DND-41 (cell line): ENCODE measurements around the gene LCORL.

Experiments
- EZH2 ChIP-seq: IDR thresholded peaks from 3 replicates; pipeline ENCODE4 v1.6.1; 2012; ENCODE audit warnings: borderline replicate concordance, low read depth, mild to moderate bottlenecking, moderate library complexity, low read length, inconsistent platforms; ENCODE audit not compliant: severe bottlenecking
- TF ChIP-seq, protein P1 (sequence below): IDR thresholded peaks from 2 replicates; pipeline ENCODE4 v1.5.1; 2012; ENCODE audit warnings: borderline replicate concordance, low read length, moderate library complexity, mild to moderate bottlenecking; ENCODE audit not compliant: poor library complexity, severe bottlenecking; ENCODE audit errors: extremely low read depth

DNA sequence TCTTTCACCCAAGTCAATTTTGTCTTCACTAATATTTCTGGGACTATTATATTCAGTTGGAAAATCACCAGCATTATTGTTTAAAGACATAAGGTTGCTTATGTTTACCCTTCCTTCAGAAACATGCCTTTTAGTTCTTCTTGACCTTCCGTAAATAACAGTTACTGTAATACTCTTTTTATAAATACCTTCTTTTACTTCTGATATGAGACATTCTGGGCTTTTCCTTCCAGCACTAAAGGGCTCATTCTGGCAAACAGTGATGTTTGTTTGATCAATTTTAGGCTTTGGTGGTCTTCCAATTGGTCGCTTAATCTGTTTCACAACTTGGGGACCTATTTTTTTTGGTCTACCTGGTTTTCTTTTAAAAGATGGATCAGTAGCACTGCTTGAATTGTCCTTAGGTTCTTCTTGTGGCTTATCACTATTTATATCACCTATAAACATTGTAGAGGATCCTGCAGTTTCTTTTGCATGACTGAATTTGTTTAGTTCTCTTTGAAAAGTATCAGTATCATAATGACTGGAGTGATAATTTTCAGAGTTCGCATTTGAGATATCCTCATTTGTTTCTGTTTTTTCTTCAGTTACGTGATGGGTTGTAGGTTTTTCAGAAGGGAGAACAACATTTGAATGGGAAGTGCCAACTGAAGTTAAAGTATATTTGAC lies 146.0 kb downstream of the LCORL start:
- TF ChIP-seq, protein P1, sequence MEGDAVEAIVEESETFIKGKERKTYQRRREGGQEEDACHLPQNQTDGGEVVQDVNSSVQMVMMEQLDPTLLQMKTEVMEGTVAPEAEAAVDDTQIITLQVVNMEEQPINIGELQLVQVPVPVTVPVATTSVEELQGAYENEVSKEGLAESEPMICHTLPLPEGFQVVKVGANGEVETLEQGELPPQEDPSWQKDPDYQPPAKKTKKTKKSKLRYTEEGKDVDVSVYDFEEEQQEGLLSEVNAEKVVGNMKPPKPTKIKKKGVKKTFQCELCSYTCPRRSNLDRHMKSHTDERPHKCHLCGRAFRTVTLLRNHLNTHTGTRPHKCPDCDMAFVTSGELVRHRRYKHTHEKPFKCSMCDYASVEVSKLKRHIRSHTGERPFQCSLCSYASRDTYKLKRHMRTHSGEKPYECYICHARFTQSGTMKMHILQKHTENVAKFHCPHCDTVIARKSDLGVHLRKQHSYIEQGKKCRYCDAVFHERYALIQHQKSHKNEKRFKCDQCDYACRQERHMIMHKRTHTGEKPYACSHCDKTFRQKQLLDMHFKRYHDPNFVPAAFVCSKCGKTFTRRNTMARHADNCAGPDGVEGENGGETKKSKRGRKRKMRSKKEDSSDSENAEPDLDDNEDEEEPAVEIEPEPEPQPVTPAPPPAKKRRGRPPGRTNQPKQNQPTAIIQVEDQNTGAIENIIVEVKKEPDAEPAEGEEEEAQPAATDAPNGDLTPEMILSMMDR: no peak
- no peak for TF ChIP-seq EZH2
